Stimulated activated CD4-positive, alpha-beta T cell treated with anti-CD3 and anti-CD28 coated beads, Interleukin-4, amount 100 ng/mL, for 24 hours (primary cell): Measurements from ENCODE around the gene TBX4.

ENCODE experiments used
- DNase-seq: peaks from one replicate; pipeline ENCODE4 v3.0.0-alpha.2; 2020

Gene TBX4

DNA sequence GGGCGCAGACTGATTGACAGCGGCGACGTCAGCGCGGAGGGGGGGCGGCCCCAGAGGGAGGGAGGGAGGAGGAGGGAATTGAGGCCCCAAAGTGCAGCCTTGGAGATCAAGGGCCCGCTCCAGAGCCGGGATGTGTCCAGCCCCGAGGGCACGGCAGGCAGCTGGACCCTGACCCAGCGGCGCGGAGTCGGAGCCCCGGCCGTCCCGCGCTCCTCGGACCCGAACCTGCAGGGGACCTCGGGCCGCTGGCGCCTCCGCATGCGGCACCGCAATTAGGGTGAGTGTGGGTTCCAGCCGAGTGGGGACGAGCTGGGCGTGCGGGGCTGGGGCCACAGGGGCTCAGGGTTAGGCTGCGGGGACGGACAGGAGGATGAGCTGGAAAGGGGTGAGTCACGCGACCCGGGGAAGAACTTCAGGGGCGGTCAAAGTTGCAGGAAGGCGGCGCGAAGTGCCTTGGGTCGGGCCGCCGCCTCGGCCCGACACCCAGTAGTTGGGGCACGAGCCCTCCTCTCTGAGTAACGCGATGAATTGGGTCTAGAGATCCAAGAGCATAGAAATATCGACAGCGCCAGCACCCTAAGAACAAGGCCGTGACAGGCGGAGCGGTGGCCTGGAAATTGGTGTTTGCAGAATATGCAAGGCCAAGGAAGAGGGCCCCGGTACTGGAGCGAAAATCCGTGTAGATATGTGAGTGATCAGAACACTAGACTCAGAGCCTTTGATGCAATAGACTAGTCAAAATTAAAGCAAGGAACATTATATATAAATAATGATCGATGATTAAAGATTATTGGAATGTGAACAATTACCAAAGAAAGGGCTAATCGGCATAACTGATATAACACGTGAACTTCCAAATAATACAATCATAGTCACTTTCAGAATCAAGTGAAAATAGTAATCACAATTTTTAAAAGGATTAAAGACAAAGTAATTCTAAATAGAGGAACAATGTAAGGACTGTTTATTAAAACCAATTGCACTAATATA is at the start of gene TBX4:
TBX4 (plus strand) TSS at position 122 of the 990 bp plus-strand sequence. CDS start 4,069 bp downstream, outside the sequence.
- no peak for DNase-seq

DNA sequence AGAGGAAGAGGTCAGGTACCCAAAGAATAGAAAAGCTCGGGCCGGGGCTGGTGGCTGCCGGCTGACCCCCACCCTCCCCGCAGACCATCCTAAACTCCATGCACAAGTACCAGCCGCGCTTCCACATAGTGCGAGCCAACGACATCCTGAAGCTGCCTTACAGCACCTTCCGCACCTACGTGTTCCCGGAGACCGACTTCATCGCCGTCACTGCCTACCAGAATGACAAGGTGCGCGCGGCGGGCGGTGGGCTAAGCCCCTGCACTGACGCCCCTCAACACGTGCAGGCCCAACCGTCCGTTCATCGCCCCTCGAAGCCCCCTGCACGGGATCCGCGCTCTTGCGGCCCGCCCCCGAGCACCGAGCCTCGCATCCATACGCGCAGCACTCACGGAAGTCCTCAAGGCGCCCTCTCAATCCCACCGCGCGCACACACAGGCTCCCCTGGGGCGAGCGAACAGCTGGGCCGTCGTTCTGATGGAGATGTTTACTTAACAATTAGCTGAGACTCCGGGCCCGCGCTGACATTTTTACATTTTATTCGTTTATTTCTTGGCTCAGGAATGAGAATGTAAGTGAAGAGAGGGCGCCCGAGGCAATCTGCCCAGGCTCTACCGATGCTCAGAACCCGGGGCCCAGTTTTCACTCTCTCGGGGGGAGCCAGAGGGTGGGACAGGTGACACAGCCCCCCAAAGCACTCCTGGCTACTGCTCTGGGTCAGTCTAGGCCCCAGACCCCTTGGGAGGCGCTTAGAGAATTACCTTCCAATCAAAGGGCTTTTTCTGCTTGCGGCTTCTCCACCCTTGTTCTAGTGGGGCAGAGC is 49.0 kb upstream of the TBX4 start:
- no peak for DNase-seq

DNA sequence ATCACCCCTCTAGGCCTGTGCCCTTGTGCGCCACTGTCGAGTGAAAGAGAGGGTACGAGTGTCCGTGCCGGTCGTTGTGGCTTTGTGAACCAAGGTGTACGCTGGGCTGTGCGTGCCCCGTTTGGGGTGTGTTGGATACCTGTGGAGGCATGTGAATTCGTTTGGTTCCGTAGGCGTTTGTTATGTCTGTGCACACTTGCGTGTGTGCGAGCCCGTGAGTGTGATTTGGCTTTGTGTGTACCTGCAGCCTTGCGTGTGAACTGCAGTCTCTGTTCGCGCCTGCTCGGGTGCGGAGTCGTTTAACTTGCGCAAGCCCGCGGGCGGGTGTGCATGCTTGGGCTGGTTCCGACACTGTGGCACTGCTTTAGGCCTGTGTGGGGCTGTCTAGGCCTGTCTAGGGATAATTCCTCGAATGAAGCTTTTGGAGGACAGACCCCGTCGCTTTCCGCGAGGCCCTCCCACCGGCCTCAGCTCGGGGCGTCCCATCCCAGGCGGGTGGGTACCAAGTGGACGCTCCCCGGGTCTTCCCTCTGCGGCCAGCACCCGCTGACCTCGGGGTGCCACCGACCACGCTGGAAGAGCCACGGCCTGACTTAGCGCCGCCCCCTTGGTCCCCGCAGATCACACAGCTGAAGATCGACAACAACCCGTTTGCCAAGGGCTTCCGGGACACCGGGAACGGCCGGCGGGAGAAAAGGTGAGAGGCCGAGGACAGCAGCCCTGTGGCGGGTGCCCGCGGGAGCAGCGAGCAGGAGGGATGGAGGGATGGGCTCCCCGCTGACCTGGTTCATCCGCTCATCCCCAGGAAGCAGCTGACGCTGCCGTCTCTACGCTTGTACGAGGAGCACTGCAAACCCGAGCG is 48.2 kb upstream of the TBX4 start:
- DNase-seq = no peak

DNA sequence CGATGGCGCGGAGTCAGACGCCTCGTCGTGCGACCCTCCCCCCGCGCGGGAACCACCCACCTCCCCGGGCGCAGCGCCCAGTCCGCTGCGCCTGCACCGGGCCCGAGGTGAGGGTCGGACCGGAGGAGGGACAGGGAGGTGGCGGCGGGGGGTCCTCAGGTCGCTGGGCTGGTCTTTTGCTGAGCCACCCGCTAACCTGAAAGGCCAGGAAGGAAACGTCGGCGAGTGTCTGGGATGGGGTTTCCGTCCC is 47.6 kb upstream of the TBX4 start:
- no peak for DNase-seq

GRCh38 chr17:61404913-61405685 is 47.1 kb upstream of the TBX4 start:
- DNase-seq = no peak

- DNase-seq = no peak
Measured at GRCh38 chr17:61405686-61406536, 46.3 kb upstream of the TBX4 start.

GRCh38 chr17:61406537-61406845 is 45.7 kb upstream of the TBX4 start:
- no peak for DNase-seq

- no peak for DNase-seq
Measured at GRCh38 chr17:61406971-61407911, 45.0 kb upstream of the TBX4 start.

- DNase-seq = no peak
Measured at GRCh38 chr17:61408151-61409041, 43.8 kb upstream of the TBX4 start.

DNA sequence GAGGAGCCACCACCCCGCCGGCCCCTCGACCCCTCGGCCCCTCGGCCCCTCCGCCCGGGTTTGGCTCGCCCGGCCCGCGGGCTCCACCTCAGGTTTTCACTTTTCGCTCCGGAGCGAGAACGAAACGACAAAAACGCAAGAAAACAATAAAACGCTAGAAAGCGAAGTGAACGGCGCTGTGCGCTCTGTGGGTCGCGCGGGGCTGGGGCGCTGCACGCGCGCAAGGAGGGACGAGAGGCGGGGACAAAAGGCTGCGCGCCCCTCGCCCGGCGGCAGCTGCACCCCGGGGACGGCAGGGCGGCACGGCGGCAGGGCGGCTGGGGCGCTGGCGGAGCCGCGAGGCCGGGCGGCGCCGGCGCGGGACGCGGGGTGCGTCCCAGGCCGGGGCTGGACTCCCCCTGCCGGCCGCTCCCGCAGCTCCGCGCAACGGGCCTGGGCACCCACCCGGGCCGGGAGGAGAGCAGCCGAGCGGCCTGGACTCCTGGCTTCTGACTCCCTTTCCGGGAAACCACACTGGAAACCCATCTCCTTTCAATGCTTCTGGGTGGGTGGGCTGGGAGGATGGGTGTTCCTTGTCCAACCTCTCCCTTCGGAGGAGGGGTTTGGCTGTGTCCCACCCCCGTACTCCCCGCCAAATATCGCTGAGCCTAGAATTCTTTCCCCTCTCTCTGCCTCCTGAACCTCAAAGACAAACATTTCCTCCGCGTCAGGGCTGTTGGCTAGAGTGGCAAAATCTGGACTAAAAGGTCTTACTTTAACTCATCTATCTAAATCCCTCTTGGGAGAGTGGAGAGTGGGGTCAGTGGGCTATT is 42.7 kb upstream of the TBX4 start:
- DNase-seq = no peak

DNA sequence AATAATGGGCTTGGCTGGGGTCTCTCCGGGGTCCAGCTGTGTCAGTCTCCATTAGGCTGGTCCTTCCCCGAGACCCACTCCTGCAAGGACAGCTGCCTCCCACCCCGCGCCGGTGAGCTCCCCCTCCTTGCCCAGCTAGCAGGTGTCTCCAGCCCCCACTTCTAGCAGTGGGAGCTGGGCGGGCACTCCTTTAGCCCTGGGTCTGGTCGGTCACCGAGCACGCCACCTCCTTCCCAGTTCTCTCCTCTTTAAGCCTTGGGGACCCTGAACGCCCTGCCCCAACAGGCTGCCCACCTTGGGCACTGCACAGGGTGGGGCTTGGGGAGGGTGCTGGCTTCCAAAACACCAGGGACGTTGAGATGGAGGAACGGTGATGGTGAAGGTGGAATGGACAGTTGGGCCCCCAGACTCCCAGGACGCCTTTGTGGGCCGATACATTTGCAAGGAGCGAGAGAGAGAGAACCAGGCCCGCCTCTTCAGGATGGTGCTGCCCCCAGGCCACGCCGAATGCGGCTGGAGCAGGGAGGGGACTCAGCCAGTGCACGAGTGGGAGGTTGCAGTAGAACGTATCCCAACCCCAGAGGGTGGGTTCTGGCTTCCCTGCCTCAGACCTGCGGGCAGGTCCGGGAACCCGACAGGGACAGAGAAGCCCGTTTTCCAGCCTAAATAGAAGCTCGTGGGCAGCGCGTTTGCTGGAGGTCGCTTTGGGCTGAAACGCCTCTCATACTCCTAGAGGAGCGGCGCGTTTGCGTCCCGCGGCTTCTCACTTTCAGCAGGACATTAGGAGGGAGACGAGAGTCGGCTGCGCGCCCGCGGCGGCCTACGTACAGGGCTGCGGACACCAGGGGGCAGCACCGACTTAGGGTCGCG is 41.8 kb upstream of the TBX4 start:
- DNase-seq = peak; percentile 73

DNA sequence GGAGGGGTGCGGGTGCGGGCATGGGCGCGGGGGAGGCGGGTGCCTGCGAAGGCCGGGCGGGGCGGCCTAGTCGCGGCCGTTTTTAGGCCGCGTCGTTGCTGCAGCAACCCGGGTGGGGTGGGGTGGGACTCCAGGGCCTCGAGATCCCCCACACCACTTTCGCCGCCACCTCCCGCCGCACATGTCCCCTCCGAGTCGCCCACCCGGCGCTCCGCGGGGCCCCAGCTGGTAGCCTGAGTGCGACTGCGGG is 41.3 kb upstream of the TBX4 start:
- DNase-seq = no peak

- no peak for DNase-seq
Measured at GRCh38 chr17:61411261-61412142, 40.7 kb upstream of the TBX4 start.

DNA sequence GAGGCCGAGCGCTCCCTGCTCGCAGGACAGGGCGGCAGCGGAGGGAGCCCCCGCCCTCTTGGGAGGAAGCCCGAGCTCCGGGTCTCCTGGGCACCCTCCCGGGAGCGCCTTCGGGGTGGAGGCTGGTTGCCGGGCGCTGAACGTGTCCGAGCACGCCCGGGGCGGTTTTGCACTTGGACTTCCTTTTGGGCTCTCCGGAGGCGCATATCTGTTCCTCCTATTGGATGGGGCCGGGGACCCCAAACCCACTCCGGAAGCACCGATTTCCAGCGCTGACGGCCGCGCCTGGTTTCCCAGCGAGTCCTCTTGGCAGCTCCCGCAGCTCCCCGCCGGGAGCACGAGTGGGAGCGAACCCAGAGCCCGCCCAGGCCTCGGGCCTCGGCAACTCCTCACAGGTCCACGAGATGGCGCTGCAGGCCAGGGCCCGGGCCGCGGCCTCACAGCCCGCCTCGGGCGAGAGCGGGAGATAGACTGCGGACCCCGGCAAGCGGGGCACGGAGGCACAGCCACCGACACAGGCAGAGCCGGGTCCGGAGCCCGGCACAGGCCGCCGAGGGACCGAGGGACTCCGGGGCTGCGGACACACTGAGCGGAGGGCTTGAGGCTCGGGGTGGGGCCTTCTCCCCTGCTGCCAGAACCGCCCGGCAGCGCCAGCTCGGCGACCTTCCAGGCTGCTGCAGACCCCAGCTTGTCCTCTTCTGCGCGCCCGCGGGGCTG is 39.9 kb upstream of the TBX4 start:
- peak; percentile 78 for DNase-seq

GRCh38 chr17:61412860-61413660 is 39.2 kb upstream of the TBX4 start:
- no peak for DNase-seq
